Measurements from ENCODE around the gene PTPN1. TPM values are rescaled to one million over a fixed set of nuclear protein-coding genes. Genes with fewer than 3 reads are reported as not detected.

PTPN1 gene
- total RNA-seq, 4 donors from 2014 or later: 21.8 to 46.8 (median 44.4) TPM

GRCh38 chr20:50634191-50634590, 124.0 kb downstream of the PTPN1 start:
- intact Hi-C loops (cut with DNase I; ENCODE audit: low total_unique reads): no loop called here
- no peak for TF ChIP-seq POLR2A (IDR thresholded peaks at IDR 0.05)
- TF ChIP-seq CTCF (IDR thresholded peaks at IDR 0.05 in 4 of 5, conservative IDR thresholded peaks at IDR 0.05 in 1 of 5): no peak

More at GRCh38 chr20:50634191-50634590, 124.0 kb downstream of the PTPN1 start:
- no peaks in the 10 kb centered on the region for H3K27me3 ChIP-seq
- H3K36me3 ChIP-seq: no peaks in the 10 kb centered on the region
- peaks cover 0 to 7% of the 10 kb centered on the region in 2 donors for H3K4me1 ChIP-seq
- no peaks in the 10 kb centered on the region for H3K9me3 ChIP-seq
- in situ Hi-C loops (cut with MboI; ENCODE audit: low sequenced_read_pairs in 4 of 4): no loop called here
- no peak for DNase-seq
- H3K27ac ChIP-seq: no peak overlapping the region
- ATAC-seq: no peak
- no peak overlapping the region for H3K4me3 ChIP-seq

MicroRNAs within 50 kb of the gene (microRNA counts, 767-probe panel; counts per million panel counts)
- 356 to 448 counts per million in 2 donors for microRNA hsa-miR-645

Small RNA genes within 50 kb of the gene (microRNA-seq; reads per million reads assigned to microRNA genes)
- gene MIR1302-5 (ENCODE audit: borderline replicate concordance in 2 of 2) (0 reads per million in 2 donors), gene MIR645 (ENCODE audit: borderline replicate concordance in 2 of 2) (0 reads per million in 2 donors)

Other genes starting within 250 kb of the PTPN1 start
- 10 to 100 TPM in 1 of 4 donors, 1 to 10 TPM in 3; 5.3 to 12.5 (median 8.2) TPM for gene RIPOR3, start 181.2 kb downstream of the PTPN1 start, total RNA-seq
- 10 to 100 TPM in 1 of 4 donors, 1 to 10 TPM in 2, under 1 TPM in 1; 0.72 to 15.3 (median 2.3) TPM for gene PARD6B, start 221.2 kb downstream of the PTPN1 start, total RNA-seq

All from gastrocnemius medialis (tissue), 4 donors.